Activated CD8-positive, alpha-beta memory T cell treated with anti-CD3 and anti-CD28 coated beads, Interleukin-2, amount 50 U/mL, for 24 hours (primary cell): ENCODE data around the gene NRTN.

Source experiments
- DNase-seq: peaks from one replicate; pipeline ENCODE4 v3.0.0-alpha.2; 2020; ENCODE audit errors: extremely low read depth

NRTN gene

DNA sequence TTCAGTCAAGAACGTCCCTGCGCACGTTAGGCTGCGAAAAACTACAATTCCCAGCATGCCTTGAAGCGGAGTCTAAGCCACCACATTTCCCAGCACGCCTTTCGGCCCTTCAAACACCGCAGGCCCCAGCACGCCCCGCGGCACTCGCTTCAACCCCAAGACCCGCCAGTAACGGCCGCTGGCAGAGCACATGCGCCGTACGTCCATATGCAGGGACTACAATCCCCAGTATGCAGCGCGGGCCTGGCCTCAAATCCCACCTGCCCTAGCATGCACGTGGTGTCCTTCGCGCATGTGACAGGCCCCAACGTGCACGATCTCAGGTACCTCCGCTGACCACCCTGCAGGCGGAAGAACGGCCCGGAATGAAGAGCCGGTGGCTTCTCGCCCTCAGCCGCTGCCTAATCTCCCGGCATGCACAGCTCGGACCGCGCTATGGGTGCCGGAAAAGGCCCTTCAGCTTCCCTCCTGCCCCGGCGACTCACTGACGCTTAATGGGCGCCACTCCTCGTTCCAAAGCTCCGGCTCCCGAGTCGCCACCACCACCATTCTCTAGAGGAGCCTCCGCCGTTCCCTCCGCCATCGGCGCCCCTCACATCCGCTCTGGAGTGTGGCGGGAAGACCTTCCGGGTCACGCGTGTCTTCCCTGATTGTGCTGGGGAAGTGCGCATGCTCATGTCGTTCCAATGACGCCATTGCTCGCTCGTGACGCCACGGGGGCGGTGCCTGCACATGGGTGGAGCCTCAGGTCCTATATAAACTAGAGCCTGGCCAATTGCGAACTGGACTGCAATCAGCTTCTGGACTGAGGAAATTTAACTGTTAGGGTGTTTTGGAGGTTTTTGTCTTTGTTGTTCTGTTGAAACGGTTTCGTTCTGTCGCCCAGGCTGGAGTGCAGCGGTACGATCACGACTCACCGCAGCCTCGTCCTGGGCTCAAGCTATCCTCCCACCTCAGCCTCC, 14.0 kb upstream of the NRTN start, which contains the start of gene DUS3L:
Gene DUS3L (minus strand): TSS at position 605 of the 962 bp plus-strand sequence. CDS start 22 bp downstream, at position 583.
- DNase-seq: peak; percentile 91

DNA sequence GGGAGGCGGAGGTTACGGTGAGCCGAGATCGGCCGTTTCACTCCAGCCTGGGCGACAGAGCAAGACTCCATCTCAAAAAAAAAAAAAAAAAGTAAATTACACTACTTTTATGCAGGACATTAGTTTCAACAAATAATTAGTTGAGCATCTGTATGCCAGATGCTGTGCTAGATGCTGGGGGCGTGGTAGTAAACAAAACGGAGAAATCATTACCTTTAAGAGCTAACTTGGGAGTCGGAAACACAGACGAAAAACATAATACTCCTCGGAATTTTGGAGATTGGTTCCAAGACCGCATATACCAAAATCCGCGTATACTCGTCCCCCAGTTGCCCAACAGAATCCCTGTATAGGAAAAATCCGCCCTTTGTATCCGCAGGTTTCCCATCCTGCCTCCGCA, 12.6 kb upstream of the NRTN start:
- no peak for DNase-seq

DNA sequence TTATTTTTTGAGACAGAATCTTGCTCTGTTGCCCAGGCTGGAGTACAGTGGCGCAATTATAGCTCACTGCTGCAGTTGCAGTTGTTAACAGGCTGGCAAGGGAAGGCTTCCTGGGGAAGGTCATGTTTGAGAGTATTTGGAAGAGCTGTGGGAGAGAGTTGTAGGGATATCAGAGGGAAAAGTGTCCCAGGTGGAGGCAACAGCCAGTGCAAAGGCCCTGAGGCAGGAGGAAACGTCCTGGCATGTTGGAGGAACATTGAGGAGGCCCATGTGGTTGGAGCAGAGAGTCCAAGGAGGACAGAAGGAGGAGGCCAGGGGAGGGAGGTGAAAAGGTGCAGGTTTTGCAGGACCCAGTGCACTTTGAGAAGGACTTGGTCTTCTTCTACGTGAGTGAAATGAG, 11.7 kb upstream of the NRTN start:
- DNase-seq: no peak

DNA sequence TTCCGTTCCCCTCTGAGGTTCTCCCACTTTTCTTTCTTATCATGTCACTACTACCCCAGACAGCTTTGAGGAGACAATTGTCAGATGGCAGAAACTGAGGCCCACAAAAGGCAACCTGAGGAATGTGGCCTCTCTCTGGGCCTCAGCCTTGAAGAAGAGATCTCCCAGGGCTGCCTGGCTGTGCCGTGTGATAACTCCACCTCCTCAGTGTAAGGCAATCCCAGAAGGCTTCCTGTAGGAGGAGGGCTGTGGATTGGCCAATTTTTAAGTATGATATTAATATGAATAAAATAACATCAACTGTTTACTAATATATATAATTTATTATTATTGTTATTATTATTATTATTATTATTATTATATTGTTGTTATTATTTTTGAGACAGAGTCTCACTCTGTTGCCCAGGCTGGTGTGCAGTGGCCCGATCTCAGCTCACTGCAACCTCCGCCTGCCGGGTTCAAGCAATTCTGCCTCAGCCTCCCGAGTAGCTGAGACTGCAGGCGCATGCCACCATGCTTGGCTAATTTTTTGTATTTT, 9.4 kb upstream of the NRTN start:
- DNase-seq: no peak

DNA sequence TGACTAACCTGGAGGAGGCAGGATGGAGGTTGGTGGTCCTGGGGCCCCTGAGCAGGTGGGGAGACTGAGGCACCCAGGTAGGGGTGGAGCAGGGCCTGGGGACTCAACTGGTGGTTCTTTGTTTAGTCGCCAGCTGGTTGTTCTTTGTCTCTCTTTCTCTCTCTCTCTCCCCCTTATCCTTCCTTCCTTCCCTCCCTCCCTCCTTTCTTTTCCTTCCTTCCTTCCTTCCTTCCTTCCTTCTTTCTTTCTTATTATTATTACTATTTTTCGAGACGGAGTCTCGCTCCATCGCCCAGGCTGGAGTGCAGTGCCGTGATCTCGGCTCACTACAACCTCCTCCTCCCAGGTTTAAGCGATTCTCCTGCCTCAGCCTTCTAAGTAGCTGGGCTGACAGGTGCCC, 6.6 kb upstream of the NRTN start:
- no peak for DNase-seq

DNA sequence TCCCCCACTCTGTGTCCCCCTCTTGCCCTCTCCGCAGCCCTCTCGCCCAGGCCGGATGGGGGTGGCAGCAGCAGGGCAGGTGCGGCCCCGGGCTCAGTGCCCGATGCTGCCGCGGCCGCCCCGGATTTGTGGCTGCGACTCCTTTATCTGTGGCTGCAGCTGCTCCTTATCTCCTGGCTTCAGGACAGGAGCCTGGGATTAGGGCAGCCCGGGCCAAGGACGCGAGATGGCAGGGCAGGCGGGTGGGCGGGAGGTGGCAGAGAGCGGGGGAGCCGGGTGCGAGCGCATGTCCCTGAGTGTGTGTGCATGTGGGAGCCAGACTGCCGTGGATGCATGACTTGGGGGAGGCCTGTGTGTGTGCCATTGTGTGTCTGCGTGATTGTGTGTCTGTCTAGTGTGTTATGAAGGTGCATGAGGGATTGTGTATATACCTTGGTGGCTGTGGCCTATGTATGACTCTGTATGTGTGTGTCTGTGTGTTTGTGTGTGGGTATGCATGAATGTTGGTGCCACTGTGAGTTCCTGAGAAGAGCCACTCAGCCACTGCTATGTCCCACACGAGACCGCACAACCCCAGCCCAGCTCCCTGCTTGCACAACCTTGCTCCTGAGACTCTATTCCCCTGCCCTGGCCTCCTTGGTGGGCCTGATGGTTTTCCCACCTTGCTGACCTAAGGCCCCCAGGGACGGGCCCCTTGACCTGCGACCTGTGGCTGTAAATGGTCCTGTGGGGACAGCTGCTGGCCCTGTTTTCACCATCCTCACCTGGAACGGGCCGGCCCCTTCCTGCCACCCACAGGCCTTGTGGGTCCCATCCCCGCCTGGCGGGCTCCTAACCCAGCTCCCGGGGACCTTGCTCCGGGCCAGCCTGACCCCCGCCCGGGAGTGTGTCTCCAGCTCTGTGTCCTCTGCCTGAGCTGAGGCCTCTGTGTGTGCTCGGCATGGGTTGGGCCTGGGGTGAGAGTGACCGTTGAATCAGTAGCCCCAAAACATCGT, 5.3 kb upstream of the NRTN start:
- no peak for DNase-seq

DNA sequence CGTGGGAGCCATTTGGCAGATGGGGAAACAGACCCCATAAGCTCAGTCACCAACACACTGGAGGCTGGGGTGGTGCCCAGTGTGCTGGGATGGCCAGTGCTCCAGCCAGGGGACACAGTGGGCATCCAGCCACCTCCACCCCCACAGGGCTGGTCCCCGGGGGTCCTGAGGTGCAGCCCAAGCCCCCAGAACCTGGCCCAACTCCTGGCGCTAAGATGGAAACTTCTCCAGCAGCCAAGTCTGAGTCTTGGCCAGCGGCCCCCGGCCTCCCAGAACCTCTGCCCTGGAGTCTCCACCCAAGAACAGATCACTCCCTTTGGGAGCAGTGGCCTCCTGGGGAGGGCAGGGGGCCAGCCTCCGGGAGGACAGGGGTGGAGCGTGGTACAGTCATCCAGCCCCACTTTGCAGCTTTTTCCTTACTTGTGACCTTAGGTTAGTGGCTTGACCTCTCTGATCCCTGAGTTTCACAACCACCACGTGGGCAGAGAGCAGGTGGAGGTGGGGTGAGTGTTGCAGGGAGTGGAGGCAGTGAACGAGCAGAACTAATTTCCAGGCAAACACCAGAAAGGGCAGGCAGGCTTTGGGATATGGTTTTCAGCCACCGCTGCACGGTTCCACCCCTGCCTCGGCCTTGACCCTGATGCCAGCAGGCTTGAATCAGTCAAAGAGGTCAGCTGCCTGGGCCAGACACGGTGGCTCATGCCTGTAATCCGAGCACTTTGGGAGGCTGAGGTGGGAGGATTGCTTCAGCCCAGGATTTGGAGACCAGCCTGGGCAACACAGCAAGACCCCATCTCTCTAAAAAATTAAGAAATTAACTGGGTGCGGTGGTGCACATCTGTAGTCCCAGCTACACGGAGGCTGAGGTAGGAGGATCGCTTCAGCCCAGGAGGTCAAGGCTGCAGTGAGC, 4.3 kb upstream of the NRTN start:
- DNase-seq: no peak

DNA sequence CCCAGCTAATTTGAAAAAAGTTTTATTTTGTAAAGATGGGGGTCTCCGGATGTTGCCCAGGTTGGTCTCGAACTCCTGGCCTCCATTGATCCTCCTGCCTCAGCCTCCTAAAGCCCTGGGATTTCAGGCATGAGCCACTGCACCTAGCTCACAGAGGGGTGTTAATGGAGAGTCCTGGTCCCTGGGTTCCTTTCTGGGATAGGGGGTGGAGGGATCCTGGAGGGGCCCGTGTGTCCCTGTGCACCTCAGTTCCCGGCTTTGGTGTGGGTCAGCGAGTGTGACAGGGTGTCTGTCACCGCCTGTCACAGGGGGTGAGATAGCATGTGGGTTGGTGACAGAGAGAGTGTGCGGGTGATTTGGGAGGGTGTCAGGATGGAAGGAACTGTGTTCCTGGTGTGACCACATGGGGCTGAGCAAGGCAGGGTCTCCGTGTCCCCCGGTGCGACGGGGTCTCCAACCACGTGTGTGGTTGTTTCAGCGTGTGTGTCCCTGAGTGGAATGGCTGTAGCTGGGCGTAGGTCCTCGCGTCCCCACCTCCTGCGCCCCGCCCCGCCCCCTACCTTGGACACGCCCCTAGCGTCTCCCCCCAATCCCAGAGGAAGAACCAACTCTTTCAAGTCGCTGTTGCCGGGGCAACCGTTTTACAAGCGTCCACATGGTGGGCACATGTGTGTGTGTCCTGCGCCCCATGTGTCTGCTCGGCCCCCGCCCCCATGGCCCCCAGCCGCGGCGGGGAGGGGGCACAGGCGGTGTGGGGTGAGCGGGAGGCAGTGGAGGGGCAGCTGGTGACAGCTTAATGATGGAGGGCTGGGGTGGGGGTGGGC, 2.9 kb upstream of the NRTN start:
- DNase-seq: no peak

DNA sequence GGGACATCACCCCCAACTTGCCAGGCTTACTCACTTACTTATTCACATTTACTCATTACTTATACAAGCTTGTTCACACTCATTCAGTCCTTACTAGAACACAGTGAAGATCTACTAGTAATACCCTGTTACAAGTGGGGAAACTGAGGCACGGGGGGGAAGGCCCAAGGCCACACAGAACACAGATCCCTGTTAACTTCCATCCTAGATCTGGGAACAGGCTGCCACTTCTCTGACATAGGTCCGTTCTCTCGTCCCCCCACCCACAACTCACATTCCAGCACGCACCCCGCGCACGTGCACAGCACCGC, 1.5 kb upstream of the NRTN start:
- no peak for DNase-seq

DNA sequence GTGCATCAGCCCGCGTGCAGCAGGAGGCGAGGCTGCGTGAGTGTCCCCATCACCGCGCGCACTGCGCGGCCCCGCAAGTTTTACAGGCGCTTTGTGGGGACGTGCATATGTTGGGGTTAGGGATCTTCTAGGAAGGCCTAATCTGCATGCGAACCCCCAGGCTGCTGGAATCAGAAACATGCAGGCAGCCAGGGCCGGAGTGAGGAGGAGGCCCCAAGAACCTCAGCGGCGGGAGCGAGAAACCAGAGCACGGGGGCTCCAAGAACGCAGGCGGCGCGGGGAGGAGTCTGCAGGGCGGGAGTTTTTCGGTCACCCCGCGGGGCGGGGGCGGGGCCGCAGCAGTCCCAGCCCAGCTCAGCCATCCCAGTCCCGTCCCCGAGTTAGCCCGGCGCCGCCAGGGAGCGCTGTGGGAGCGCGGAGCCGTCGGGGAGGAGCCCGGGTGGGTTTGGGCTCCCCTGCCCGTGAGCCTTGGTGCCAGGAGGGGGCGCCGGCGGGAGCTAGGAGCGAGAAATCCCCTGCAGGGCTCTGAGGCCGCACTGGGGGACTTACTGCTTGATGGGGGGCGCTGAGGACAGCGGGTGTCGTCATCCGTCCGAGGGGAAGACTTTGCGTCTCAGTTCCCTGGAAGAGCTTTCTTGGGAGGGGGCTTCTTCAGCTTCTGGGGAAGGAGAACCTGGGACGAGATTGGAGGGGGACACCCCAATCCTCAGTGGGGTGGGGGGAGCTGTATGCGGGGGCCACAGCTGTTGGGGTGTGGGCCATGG, 933 bp upstream of the NRTN start:
- peak; percentile 82 for DNase-seq

DNA sequence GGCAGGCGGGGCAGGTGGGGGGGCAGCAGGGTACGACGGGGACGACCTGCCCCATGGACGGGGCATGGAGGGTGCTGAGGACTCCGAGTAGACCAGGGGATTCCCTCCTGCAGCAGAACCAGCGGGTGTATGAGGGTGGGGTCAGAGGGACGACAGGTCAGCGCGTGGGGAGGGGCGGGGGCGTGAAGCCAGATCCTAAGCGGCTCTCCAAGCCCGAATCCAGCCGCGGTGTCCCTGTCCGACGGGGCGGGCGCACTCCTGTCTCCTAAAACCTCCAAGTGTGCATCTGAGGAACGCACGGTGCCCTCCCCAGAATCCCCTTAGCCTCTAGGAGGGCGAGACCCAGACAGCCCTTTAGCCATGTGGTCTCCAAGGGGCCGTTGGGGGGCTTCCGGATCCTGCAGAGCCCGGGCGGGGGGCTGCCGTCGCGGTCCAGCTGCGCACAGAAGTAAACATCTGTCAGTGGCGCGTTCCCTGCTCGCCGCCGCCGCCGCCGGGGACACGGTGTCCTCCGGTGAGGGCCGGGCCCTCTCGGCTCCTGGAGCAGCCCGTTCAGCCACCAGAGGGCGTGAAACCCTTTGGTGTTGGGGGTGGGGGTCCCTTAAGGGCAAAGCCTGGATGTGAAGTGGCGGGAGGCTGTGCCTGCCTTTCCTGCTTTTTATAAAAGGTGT, 730 bp downstream of the NRTN start:
- DNase-seq: no peak

DNA sequence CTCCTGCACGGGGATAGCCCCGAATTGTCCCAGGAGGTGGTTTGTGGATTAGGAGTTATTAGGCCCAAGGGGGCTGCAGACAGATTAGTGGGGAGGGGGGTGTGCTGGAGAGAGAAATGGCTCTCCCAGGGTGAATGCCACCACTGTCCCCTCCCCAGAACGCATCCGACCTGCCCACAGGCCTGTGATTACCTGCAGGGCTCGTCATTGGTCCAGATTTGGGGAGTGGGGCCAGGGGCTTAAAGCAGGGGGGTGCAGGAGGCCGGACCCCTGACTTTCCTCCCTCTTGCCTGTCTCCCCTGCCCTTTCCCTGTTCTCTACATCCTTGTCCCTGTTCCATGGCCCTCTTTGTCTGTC, 1.2 kb downstream of the NRTN start:
- DNase-seq: no peak

DNA sequence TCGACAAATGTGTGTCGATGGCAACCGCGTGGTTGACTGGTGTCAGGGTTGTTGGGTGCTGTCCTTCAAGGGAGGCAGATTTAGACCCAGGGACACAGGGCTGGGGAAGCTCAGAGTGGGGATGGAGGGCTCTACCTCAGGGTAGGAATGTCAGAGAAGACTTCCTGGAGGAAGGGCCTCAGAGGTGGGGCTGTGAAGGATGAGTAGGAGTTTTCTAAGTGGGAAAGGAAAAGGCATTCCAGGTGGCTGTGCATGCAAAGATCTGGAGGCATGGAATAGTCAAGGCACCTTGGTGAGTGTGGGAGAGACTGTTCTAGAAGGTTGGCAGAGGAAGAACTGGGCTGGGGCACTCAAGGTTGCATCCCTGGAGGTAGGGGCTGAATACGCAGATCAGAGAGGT, 2.0 kb downstream of the NRTN start:
- no peak for DNase-seq

DNA sequence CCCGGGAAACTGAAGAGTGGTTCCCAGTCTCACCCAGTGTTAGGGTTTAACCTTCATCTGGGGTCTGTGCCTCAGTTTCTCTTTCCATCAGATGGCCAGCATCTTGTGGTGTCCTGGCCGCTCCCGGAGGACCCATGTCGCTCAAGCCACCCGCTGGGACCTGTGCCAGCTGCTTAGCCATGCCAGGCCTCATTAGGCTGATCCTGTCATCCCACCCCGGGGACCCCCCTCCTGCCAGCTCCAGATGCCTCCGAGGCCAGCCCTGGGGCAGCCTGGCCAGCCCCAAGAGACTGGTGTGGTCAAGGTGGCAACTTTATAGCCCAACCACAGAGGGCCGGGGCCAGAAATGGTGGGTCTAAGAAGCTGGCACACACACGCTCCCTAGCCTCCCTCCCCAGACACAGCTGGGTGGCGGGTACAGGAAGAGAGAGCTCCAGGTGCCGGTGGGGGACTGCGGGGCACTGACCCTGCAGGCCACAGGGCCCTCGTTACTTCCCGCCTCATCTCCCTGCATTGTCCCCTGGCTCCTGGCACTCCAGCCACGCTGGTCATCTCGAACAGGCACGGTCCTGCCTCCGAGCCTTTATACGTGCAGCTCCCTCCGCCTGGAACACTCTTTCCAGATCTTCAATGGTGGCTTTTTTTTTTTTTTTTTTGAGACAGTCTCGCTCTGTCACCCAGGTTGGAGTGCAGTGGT, 3.4 kb downstream of the NRTN start:
- DNase-seq: no peak

DNA sequence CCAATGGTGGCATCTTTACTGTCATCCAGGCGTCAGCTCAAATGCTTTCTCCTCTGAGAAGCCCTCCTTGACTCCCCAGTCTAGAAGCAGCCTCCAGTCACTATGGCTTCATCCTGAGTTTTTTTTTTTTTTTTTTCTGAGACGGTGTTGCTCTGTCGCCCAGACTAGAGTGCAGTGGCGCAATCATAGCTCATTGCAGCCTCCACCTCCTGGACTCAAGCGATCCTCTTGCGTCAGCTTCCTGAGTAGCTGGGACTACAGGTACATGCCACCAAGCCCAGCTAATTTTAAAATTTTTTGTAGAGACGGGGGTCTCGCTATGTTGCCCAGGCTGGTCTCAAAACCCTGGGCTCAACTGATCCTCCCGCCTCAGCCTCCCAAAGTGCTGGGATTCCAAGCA, 4.2 kb downstream of the NRTN start:
- no peak for DNase-seq

DNA sequence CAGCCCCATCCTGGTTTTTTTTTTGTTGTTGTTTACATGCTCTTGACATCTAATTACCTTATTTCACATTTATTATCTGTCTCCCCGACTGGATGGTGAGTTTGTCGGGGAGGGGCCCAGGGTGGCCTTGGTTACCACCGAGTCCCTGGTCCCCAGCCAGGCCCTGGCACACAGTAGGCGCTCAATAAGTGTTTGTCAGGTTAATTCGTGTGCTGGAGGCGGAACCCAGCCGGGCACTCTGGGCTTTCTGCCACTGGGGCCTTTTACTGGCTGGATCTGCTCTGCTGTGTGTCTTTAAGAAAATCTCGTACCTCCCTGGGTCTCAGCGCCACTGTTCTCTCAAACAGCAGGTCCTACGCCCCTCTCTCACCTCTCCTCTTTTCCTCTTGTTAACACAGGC, 4.6 kb downstream of the NRTN start:
- no peak for DNase-seq

DNA sequence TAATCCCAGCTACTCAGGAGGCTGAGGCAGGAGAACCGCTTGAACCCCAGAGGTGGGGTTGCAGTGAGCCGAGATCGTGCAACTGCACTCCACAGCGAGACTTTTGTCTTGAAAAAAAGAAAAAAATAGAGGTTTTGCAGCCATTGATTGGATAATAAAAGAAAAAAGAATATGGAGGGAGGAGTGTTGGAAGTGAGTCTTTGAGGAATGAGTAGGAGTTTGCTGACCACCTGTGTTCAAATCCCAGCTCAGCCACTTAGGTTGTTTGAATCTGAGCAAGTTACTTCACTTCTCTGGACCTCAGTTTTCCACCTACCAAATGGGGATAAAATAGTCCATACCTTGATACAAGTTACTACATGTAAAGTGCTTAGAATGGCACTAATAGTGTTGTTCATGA, 6.2 kb downstream of the NRTN start:
- no peak for DNase-seq

DNA sequence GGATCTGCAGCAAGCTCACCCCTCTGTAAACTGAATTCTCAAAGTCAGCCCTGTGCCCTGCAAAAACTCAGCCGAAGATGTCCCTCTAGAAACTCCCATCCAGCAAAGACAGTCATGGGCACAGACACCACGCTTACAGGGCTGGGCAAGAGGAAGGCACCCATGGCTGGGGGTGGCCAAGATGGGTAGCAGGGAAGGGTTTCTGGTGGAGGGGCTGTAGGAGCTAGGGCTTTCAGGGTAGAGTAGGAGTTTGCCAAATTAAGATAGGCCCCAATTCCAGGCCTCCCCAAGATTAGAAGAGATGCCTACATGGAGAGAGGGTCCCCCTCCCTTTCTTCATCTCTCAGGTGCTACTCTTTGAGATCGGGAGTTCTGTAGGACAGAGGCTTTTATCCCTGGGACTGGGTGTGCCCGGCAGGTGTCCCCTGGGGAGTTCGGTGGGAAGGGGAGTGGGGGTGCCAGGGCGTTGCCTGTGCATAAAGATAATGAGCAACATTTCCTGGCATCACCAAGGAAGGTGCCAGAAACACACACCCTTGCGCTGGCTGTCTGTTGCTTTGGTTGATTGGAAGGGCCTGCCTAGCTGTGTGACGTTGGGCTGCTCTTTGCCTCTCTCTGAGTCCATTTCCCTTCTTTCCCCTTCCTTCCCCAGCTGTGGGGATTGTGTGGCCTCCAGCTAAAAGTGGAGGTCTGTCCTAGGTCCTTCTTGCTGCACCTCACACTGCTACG, 9.4 kb downstream of the NRTN start:
- no peak for DNase-seq
